Left lung (tissue), 10 donors: ENCODE data around the gene ANXA6. TPM values are rescaled to one million over a fixed set of nuclear protein-coding genes. Genes with fewer than 3 reads are reported as not detected.
A peak's percentile ranks its signal among the peaks of the same experiment; 100 is the strongest.

Source experiments
- ATAC-seq: fragments of 200-7000 bp; cut with Tn5 transposase; one replicate; pipeline ENCODE4 v1.9.1; 2020; ENCODE audit warnings: moderate library complexity
- DNase-seq, 4 donors: peaks; one replicate each; pipeline ENCODE4 v3.0.0-alpha.2; 2013 to 2020
- H3K27ac ChIP-seq, 2 donors: fragments of 200-600 bp; sonication (generic) in 1 of 2; one replicate each; pipeline versions ENCODE4 v1.5.0 to v1.8.0; 2020 to 2021
- H3K27me3 ChIP-seq, 2 donors: fragments of 200-600 bp; sonication (generic) in 1 of 2; one replicate each; pipeline versions ENCODE4 v1.5.0 to v1.8.0; 2020 to 2021
- H3K36me3 ChIP-seq, 2 donors: fragments of 200-600 bp; sonication (generic) in 1 of 2; one replicate each; pipeline versions ENCODE4 v1.5.0 to v1.8.0; 2020 to 2021
- H3K4me1 ChIP-seq, 2 donors: fragments of 200-600 bp; one replicate each; pipeline ENCODE4 v1.8.0; 2021
- H3K4me3 ChIP-seq, 2 donors: fragments of 200-600 bp; sonication (generic) in 1 of 2; one replicate each; pipeline versions ENCODE4 v1.5.0 to v1.8.0; 2020 to 2021; ENCODE audit warnings: mild to moderate bottlenecking in 1 of 2
- H3K9me3 ChIP-seq, 2 donors: fragments of 200-600 bp; sonication (generic) in 1 of 2; one replicate each; pipeline versions ENCODE4 v1.5.0 to v1.8.0; 2020 to 2021
- intact Hi-C, 2 donors: fragments of 100-400 bp; cut with DNase I; formaldehyde crosslinking; loops; one replicate each; pipeline versions ENCODE4 v1.11.2 to v1.14.2; 2022
- polyA plus RNA-seq, 6 donors: library from polyadenylated mRNA; unstranded; fragments of 120-200 nt; gene quantifications; one replicate each; pipeline ENCODE4 v1.2.1, GENCODE V29; 2013; ENCODE audit not compliant: insufficient read length in 6 of 6
- total RNA-seq, 2 donors: library from RNA; stranded (reverse); fragmentation: NEBNext Ultra II Directional; extraction: Animal tissue kit (Norgen Biotek cat#: 25700); gene quantifications; one replicate each; pipeline ENCODE4 v1.2.1, GENCODE V29; 2021
- TF ChIP-seq, protein P1 (sequence below), 2 donors: fragments of 200-600 bp; sonication (generic) in 1 of 2; IDR thresholded peaks; one replicate each; pipeline versions ENCODE4 v1.5.0 to v1.8.0; 2021; ENCODE audit warnings: antibody characterized with exemption in 2 of 2
- donor health status: DM: no; HTN: yes; CAD: no.
- donor health status: DM: no; HTN: no; CAD: no.

The ANXA6 gene
- total and polyA plus RNA-seq, 8 donors: 188 to 303 (median 291) TPM

DNA sequence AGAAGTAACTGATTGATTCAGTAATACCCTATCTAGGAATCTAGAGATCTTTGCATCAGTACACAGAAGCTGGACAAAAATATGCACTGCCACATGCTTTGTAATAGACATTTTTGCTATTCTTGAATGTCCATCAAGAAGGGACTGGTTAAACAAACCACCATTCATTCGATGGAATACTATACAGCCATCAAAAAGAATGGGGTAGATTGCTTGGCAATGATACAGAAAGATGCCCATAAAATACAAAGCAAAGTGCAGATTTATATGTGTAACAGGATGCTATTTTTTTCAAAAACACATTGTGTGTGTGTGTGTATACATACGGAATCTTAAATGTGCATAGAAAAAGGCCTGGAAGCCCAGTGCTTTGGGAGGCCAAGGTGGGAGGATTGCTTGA lies 84.3 kb downstream of the ANXA6 start:
- intact Hi-C loops: no loop called here
- DNase-seq: no peak
- H3K27ac ChIP-seq: peak overlapping the region in 1 of 2 donors; percentile 56
- H3K36me3 ChIP-seq: peaks cover 0 to 50% of the 10 kb centered on the region in 2 donors
- H3K4me1 ChIP-seq: peaks cover 32 to 93% of the 10 kb centered on the region in 2 donors
- no peaks in the 10 kb centered on the region for H3K27me3 ChIP-seq
- TF ChIP-seq, protein P1, sequence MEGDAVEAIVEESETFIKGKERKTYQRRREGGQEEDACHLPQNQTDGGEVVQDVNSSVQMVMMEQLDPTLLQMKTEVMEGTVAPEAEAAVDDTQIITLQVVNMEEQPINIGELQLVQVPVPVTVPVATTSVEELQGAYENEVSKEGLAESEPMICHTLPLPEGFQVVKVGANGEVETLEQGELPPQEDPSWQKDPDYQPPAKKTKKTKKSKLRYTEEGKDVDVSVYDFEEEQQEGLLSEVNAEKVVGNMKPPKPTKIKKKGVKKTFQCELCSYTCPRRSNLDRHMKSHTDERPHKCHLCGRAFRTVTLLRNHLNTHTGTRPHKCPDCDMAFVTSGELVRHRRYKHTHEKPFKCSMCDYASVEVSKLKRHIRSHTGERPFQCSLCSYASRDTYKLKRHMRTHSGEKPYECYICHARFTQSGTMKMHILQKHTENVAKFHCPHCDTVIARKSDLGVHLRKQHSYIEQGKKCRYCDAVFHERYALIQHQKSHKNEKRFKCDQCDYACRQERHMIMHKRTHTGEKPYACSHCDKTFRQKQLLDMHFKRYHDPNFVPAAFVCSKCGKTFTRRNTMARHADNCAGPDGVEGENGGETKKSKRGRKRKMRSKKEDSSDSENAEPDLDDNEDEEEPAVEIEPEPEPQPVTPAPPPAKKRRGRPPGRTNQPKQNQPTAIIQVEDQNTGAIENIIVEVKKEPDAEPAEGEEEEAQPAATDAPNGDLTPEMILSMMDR (IDR thresholded peaks at IDR 0.05): no peak
- ATAC-seq: no peak
- no peaks in the 10 kb centered on the region for H3K9me3 ChIP-seq
- no peak overlapping the region for H3K4me3 ChIP-seq

DNA sequence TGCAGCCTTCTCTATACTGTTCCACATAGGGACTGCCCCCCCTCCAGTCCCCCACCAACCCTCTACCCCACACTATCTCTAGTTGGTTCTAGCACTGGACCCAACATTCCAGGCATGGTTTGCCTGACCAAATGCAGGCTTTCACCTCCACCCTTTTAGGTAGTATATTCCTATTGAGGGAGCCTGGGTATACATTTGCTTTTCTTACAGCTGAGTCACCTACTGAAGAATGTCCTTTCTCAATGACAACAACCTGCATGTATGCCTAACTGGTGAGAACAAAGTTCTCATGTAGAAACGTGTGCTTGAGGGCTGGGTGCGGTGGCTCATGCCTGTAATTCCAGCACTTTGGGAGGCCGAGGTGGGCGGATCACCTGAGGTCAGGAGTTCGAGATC lies 85.0 kb downstream of the ANXA6 start:
- H3K27ac ChIP-seq: peak overlapping the region; percentile 39 to 56
- TF ChIP-seq, protein P1 (IDR thresholded peaks at IDR 0.05): no peak
- no peak overlapping the region for H3K4me3 ChIP-seq
- H3K36me3 ChIP-seq: peaks cover 0 to 52% of the 10 kb centered on the region in 2 donors
- ATAC-seq: peak; percentile 51
- no peak for DNase-seq
- H3K4me1 ChIP-seq: peaks cover 29 to 93% of the 10 kb centered on the region in 2 donors
- no peaks in the 10 kb centered on the region for H3K27me3 ChIP-seq
- intact Hi-C loops: no loop called here
- no peaks in the 10 kb centered on the region for H3K9me3 ChIP-seq

DNA sequence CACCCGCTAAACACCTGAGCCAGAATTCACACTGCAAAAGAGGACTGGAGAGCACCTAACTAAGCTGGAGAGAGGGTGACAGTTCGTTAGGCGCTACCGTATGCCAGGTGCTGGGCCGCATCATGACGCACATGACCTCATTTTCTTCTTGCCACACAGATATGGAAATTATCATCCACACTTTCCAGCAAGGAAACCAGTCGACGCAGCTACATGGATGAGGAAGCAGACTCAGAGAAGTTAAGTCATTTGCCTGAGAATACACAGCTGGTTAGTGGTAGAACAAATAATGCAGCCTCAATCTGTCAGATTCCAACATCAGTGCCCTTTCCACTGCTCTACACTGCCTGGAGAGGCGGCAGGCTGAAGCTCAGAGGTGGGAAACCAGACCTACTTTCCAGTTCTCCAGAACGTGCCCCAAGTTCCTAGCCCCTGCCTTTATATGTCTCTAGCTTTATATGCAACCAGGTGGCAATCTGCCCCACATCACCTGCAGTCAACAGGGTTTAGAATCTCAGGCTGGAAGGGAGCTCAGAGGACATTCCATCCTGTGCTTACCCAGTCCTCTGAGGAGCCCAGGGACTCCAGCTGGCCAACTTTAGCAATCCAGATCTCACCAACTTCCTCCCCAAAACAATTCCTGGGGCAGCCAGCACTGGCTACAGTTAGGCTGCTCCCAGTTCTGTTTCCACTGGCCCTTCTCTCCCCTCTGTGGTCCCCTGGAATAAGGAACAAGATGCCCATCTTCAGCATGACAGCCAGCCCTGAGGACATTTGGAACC lies 85.5 kb downstream of the ANXA6 start:
- TF ChIP-seq, protein P1 (IDR thresholded peaks at IDR 0.05): no peak
- peak overlapping the region; percentile 39 to 56 for H3K27ac ChIP-seq
- intact Hi-C loops: no loop called here
- H3K4me1 ChIP-seq: peaks cover 29 to 93% of the 10 kb centered on the region in 2 donors
- H3K9me3 ChIP-seq: no peaks in the 10 kb centered on the region
- ATAC-seq (no peak), DNase-seq (no peak)
- H3K36me3 ChIP-seq: peaks cover 0 to 52% of the 10 kb centered on the region in 2 donors
- H3K27me3 ChIP-seq: no peaks in the 10 kb centered on the region
- no peak overlapping the region for H3K4me3 ChIP-seq

DNA sequence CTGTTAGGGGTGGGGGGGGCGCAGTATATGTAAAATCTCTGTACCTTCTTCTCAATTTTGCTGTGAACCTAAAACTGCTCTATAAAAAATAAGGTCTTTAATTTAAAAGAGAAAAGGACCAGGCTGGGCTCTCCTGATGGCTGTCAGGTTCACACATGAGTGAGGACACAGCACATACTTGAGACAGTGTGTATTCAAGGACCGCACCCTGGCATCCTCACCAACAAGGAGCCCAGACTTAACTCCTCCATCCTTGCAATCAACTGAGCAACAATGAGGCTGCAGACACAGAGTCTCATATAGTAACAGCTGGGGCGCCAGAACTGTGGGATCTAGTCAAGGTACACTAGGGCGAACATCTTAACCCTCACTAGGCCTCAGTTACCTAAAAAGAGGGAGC lies 86.6 kb downstream of the ANXA6 start:
- no peak for ATAC-seq
- Histone ChIP-seq H3K27me3 (no peaks in the 10 kb centered on the region), H3K27ac (no peak overlapping the region), H3K36me3 (peaks cover 0 to 51% of the 10 kb centered on the region in 2 donors), H3K9me3 (no peaks in the 10 kb centered on the region), H3K4me1 (peaks cover 27 to 93% of the 10 kb centered on the region in 2 donors), H3K4me3 (no peak overlapping the region)
- intact Hi-C loops: no loop called here
- DNase-seq: no peak
- TF ChIP-seq, protein P1 (IDR thresholded peaks at IDR 0.05): no peak

DNA sequence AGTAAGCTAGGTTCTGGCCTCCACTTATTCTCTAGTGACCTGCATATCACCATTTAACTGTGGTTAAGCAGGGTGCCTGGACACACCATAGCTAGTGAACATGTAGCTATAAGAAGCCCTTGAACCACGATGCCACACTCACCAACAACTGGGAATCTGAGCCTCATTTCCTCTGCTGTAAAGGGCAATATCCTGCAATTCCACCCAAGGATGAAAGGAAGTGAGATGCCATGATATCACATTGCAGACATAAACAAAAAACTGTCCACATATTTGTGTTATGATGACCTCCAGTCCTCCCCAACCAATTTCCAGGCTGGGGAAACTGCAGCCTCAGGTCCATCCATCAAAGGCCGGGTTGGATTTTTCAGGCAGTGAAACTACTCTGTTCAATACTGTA lies 87.1 kb downstream of the ANXA6 start:
- ATAC-seq: no peak
- H3K27me3 ChIP-seq: no peaks in the 10 kb centered on the region
- peaks cover 22 to 93% of the 10 kb centered on the region in 2 donors for H3K4me1 ChIP-seq
- TF ChIP-seq, protein P1 (IDR thresholded peaks at IDR 0.05): no peak
- intact Hi-C loops: no loop called here
- no peak overlapping the region for H3K4me3 ChIP-seq
- H3K9me3 ChIP-seq: no peaks in the 10 kb centered on the region
- no peak overlapping the region for H3K27ac ChIP-seq
- peaks cover 0 to 51% of the 10 kb centered on the region in 2 donors for H3K36me3 ChIP-seq
- no peak for DNase-seq
